SK-N-SH treated with all-trans-retinoic acid at 6 μM for 48 hours (cell line): Measurements from ENCODE around the gene FAM184B.

ENCODE experiments used
- ESRRG ChIP-seq: fragments of 250-450 bp; sonication (Bioruptor Pico); IDR thresholded peaks from 2 replicates; pipeline ENCODE4 v1.6.1; 2021; ENCODE audit warnings: mild to moderate bottlenecking
- POU6F1 ChIP-seq: fragments of 250-450 bp; sonication (Bioruptor Pico); IDR thresholded peaks from 2 replicates; pipeline ENCODE4 v1.8.0; 2021; ENCODE audit warnings: low read depth, mild to moderate bottlenecking, moderate library complexity, borderline replicate concordance
- RARB ChIP-seq: fragments of 250-450 bp; sonication (Bioruptor Pico); IDR thresholded peaks from 2 replicates; pipeline ENCODE4 v1.8.0; 2021; ENCODE audit warnings: mild to moderate bottlenecking, moderate library complexity
- TOX ChIP-seq: fragments of 250-450 bp; sonication (Bioruptor Pico); IDR thresholded peaks from 2 replicates; pipeline ENCODE4 v1.8.0; 2021; ENCODE audit warnings: mild to moderate bottlenecking, moderate library complexity, borderline replicate concordance

DNA sequence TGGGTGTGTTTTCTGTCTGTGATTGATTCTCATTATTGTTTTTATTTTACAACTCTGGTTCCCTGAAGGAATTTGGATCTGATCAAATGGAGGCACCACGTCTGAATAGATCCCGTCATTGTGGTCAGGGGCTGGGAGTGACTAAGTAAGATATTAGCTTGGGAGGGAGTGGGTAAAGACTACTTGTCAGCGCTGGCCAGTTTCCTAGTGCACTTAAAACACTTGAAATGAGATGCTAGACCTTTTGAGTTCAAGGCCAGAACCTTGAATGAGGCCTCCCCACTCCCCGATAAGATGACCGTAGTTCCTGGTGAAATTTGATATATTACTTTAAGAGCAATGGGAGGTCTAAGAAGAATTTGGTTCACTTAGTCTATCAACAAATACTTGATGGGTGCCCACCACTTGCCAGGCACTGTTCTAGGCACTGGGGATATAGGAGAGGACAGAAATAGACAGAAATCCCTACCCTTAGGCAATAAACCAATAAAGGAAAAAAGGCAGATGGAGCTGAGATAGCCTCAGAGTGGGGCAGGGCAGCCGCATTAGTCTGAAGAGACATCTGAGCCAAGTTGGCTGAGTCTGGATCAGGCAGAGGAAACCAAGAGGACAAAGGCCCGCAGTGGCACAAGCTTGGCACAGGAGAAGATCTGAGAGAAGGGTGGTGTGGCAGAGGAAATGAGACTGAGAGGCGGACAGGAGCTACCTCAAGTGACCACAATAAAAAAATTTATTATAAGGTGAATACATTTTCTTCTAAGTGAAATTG is 11.8 kb downstream of the FAM184B start:
- TF ChIP-seq TOX (CRISPR knock-in tag) (no peak), ESRRG (CRISPR knock-in tag) (no peak), POU6F1 (no peak), RARB (no peak)
